ENCODE results near the gene GPR152. TPM values are rescaled to one million over a fixed set of nuclear protein-coding genes. Genes with fewer than 3 reads are reported as not detected.
A peak's percentile ranks its signal among the peaks of the same experiment; 100 is the strongest.
"Not testable (repeated sequence)": the region's sequence is repeated elsewhere in the genome, so short reads cannot be mapped to it uniquely, and the experiment has no call there.

GPR152 gene
- total and polyA plus RNA-seq, 12 donors: not detected

DNA sequence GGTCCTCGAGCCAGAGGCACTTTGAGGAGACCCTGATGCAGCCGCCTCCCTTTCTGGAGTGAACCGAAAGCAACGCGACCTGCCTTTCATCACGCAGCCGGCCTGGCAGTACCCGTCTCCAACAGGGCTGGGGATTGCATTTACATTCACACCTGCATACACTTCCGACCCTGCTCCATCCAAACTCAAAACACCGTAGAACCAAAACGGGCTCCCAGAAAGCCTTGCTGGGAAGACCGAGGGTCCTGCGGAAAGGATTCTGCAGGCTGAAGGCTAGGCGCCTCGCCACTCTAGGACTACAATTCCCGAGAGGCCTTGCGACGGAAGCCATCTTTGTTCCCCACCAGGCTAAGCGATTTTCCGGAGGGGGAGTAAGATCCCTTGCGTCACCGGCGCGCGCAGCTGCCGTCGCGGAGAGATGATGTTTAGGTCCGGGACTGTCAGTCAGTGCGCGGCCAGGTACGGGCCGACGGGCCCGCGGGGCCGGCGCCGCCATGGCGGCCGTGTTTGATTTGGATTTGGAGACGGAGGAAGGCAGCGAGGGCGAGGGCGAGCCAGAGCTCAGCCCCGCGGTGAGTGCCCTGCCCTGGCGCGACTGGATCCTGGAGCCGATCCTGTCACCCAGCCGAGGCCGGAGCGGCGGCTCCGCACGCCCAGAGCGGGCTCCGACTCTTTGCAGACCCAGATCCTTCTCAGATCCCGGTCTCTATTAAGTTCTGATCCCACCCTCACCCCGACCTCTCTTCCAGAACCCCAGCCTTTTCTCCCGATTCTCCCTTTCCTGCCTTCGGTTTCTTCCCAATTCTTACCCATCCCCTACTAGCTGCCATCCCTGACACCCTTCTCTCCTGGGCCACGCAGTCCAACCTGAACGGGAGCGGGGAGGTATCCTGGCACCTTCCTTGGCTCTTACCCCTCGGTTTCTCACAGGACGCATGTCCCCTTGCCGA lies 24.2 kb downstream of the GPR152 start, which contains the start of gene RPS6KB2:
Gene RPS6KB2 (plus strand): TSS at position 443 of the 950 bp plus-strand sequence. CDS start 52 bp downstream, at position 495.
- peak within 1 kb of the TSS; percentile 38 to 96 (median 94) for H3K27ac ChIP-seq
- H3K27me3 ChIP-seq: no peaks in the 10 kb centered on the region
- intact Hi-C loops (cut with DNase I): loop anchor here in 3 of 10 donors (1.0 to 10.0 kb wide), 3 partner anchors 15 to 74 kb away; partner anchors contain the start of genes TMEM134 (in 2 of the 3), CORO1B (in 1 of the 3) and POLD4 (in 1 of the 3)
- ATAC-seq (peak; percentile 92 to 96 (median 94)), DNase-seq (peak; percentile 99)
- H3K36me3 ChIP-seq: peaks cover 0 to 40% (median 10%) of the 10 kb centered on the region in 9 donors
- peaks cover 0 to 27% (median 20%) of the 10 kb centered on the region in 9 donors for H3K4me1 ChIP-seq
- peak within 1 kb of the TSS; percentile 59 to 95 (median 86) for H3K4me3 ChIP-seq
- TF ChIP-seq, protein P1, sequence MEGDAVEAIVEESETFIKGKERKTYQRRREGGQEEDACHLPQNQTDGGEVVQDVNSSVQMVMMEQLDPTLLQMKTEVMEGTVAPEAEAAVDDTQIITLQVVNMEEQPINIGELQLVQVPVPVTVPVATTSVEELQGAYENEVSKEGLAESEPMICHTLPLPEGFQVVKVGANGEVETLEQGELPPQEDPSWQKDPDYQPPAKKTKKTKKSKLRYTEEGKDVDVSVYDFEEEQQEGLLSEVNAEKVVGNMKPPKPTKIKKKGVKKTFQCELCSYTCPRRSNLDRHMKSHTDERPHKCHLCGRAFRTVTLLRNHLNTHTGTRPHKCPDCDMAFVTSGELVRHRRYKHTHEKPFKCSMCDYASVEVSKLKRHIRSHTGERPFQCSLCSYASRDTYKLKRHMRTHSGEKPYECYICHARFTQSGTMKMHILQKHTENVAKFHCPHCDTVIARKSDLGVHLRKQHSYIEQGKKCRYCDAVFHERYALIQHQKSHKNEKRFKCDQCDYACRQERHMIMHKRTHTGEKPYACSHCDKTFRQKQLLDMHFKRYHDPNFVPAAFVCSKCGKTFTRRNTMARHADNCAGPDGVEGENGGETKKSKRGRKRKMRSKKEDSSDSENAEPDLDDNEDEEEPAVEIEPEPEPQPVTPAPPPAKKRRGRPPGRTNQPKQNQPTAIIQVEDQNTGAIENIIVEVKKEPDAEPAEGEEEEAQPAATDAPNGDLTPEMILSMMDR (IDR thresholded peaks at IDR 0.05): no peak
- WGBS, 2 donors: 0 to 1% methylated on average over 68 of the region's 68 CpGs
- no peaks in the 10 kb centered on the region for H3K9me3 ChIP-seq

DNA sequence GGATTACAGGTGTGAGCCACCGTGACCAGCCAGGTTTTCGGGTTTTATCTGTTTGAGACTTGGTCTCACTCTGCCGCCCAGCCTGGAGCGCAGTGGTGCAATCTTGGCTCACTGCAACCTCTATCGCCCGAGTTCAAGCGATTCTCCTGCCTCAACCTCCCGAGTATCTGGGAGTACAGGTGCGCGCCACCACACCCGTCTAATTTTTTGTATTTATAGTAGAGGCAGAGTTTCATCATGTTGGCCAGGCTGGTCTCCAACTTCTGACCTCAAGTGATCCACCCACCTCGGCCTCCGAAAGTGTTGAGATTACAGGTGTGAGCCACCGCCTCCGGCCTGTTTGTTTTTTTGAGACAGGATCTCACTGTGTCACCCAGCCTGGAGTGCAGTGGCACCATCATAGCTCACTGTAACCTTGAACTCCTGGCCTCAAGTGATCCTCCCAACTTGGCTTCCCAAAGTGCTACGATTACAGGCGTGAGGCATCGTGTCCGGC lies 25.1 kb downstream of the GPR152 start:
- not testable (repeated sequence) for H3K9me3 ChIP-seq, DNase-seq, H3K27me3 ChIP-seq
- peaks cover 0 to 27% (median 20%) of the 10 kb centered on the region in 9 donors for H3K4me1 ChIP-seq
- H3K27ac ChIP-seq: peak overlapping the region in 9 of 10 donors; percentile 85 to 96 (median 94)
- peaks cover 0 to 31% (median 3%) of the 10 kb centered on the region in 9 donors for H3K36me3 ChIP-seq
- WGBS, 2 donors: 80% methylated on average over 19 of the region's 19 CpGs
- intact Hi-C loops (cut with DNase I): loop anchor here in 2 of 10 donors (5.0 to 10.0 kb wide), 2 partner anchors 40 to 73 kb away; partner anchors contain the start of genes TMEM134 (in 2 of the 2) and POLD4 (in 1 of the 2)
- H3K4me3 ChIP-seq: peak overlapping the region; percentile 59 to 95 (median 86)
- peak in 2 of 8 donors; percentile 0 to 6 for ATAC-seq

DNA sequence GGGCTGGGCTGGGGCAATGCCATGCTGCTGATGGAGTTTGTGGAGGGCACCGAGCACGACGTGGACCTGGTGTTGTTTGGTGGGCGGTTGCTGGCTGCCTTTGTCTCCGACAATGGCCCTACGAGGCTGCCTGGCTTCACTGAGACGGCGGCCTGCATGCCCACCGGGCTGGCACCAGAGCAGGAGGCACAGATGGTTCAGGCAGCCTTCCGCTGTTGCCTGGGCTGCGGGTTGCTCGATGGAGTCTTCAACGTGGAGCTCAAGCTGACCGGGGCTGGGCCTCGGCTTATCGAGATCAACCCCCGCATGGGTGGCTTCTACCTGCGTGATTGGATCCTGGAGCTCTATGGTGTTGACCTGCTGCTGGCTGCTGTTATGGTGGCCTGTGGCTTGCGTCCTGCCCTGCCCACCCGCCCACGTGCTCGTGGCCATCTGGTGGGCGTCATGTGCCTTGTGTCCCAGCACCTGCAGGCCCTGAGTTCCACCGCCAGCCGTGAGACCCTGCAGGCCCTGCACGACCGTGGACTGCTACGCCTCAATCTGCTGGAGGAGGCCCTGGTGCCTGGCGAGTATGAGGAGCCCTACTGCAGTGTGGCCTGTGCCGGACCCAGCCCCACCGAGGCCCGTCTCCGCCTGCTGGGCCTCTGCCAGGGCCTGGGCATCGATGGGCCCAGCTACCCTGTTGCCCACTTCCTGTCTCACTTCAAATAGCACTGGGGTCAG lies 28.5 kb downstream of the GPR152 start:
- no peaks in the 10 kb centered on the region for H3K9me3 ChIP-seq
- H3K27me3 ChIP-seq: no peaks in the 10 kb centered on the region
- TF ChIP-seq, protein P1 (IDR thresholded peaks at IDR 0.05): no peak
- WGBS, 2 donors: 88% methylated on average over 34 of the region's 34 CpGs
- peaks cover 12 to 33% (median 26%) of the 10 kb centered on the region in 9 donors for H3K4me1 ChIP-seq
- H3K4me3 ChIP-seq: no peak overlapping the region
- DNase-seq (no peak), ATAC-seq (no peak)
- no peaks in the 10 kb centered on the region for H3K36me3 ChIP-seq
- intact Hi-C loops (cut with DNase I): loop anchor here in 1 of 10 donors (10.0 kb wide), 1 partner anchor 69 kb away; the partner anchor contains the start of gene POLD4
- no peak overlapping the region for H3K27ac ChIP-seq

DNA sequence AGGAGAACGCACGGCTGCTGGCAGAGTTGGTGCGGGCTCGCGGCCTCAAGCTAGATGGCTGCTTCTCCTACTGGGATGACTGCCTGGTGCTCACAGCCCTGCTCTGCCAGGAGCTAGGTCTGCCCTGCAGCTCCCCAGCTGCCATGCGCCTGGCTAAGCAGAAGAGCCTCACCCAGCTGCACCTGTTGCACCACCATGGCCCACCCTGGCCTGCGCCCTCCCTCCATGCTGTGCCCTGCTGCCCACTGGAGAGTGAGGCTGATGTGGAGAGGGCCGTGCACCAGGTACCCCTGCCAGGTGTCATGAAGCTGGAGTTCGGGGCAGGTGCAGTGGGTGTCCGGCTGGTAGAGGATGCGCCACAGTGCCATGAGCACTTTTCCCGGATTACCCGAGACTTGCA lies 29.1 kb downstream of the GPR152 start:
- no peak overlapping the region for H3K4me3 ChIP-seq
- no peaks in the 10 kb centered on the region for H3K27me3 ChIP-seq
- peaks cover 12 to 35% (median 28%) of the 10 kb centered on the region in 9 donors for H3K4me1 ChIP-seq
- DNase-seq (no peak), ATAC-seq (no peak)
- H3K36me3 ChIP-seq: no peaks in the 10 kb centered on the region
- H3K27ac ChIP-seq: no peak overlapping the region
- no peaks in the 10 kb centered on the region for H3K9me3 ChIP-seq
- WGBS, 2 donors: 94 to 96% methylated on average over 13 of the region's 13 CpGs
- intact Hi-C loops (cut with DNase I): loop anchor here in 1 of 10 donors (10.0 kb wide), 1 partner anchor 69 kb away; the partner anchor contains the start of gene POLD4
- TF ChIP-seq, protein P1 (IDR thresholded peaks at IDR 0.05): no peak
